SK-N-SH treated with all-trans-retinoic acid at 6 μM for 48 hours (cell line): ENCODE measurements around the gene DCST2.

ENCODE experiments used
- ATAC-seq: fragments of 200-7000 bp; cut with Tn5 transposase; 3 replicates; pipeline ENCODE4 v1.9.1; 2020; ENCODE audit warnings: mild to moderate bottlenecking, moderate library complexity
- ARNTL ChIP-seq: fragments of 450-650 bp; formaldehyde crosslinking; IDR thresholded peaks from 2 replicates; pipeline ENCODE4 v1.5.0; 2020; ENCODE audit warnings: low read depth, mild to moderate bottlenecking, moderate library complexity, borderline replicate concordance
- BACH2 ChIP-seq: fragments of 250-450 bp; sonication (Bioruptor Pico); IDR thresholded peaks from 2 replicates; pipeline ENCODE4 v1.9.0; 2021; ENCODE audit warnings: mild to moderate bottlenecking, borderline replicate concordance
- CSDC2 ChIP-seq: fragments of 250-450 bp; sonication (Bioruptor Pico); IDR thresholded peaks from 2 replicates; pipeline ENCODE4 v1.5.0; 2020; ENCODE audit warnings: mild to moderate bottlenecking, moderate library complexity
- ESRRG ChIP-seq: fragments of 250-450 bp; sonication (Bioruptor Pico); IDR thresholded peaks from 2 replicates; pipeline ENCODE4 v1.6.1; 2021; ENCODE audit warnings: mild to moderate bottlenecking
- RARB ChIP-seq: fragments of 250-450 bp; sonication (Bioruptor Pico); IDR thresholded peaks from 2 replicates; pipeline ENCODE4 v1.8.0; 2021; ENCODE audit warnings: mild to moderate bottlenecking, moderate library complexity
- SNAI2 ChIP-seq: fragments of 250-450 bp; sonication (Bioruptor Pico); IDR thresholded peaks from 2 replicates; pipeline ENCODE4 v1.5.0; 2020; ENCODE audit warnings: mild to moderate bottlenecking, moderate library complexity
- ZC3H10 ChIP-seq: fragments of 250-450 bp; sonication (Bioruptor Pico); IDR thresholded peaks from 2 replicates; pipeline ENCODE4 v1.5.1; 2021; ENCODE audit warnings: mild to moderate bottlenecking, moderate library complexity
- ZFP3 ChIP-seq: fragments of 250-450 bp; sonication (Bioruptor Pico); IDR thresholded peaks from 2 replicates; pipeline ENCODE4 v1.5.0; 2020; ENCODE audit warnings: mild to moderate bottlenecking, moderate library complexity
- ZFP30 ChIP-seq: fragments of 450-650 bp; formaldehyde crosslinking; IDR thresholded peaks from 2 replicates; pipeline ENCODE4 v1.5.0; 2022; ENCODE audit warnings: mild to moderate bottlenecking, moderate library complexity
- ZNF565 ChIP-seq: fragments of 450-650 bp; formaldehyde crosslinking; conservative IDR thresholded peaks from 2 replicates; pipeline ENCODE4 v1.5.0; 2020; ENCODE audit warnings: low read depth, mild to moderate bottlenecking, moderate library complexity
- ZNF8 ChIP-seq: fragments of 450-650 bp; formaldehyde crosslinking; IDR thresholded peaks from 2 replicates; pipeline ENCODE4 v1.5.0; 2020; ENCODE audit warnings: mild to moderate bottlenecking, moderate library complexity
- TF ChIP-seq, protein P1 (sequence below): fragments of 250-450 bp; sonication (Bioruptor Pico); IDR thresholded peaks from 2 replicates; pipeline ENCODE4 v1.8.0; 2020; ENCODE audit warnings: mild to moderate bottlenecking, moderate library complexity, borderline replicate concordance
- TF ChIP-seq, protein P2 (sequence below): fragments of 250-450 bp; sonication (Bioruptor Pico); IDR thresholded peaks from 2 replicates; pipeline ENCODE4 v1.5.0; 2020; ENCODE audit warnings: mild to moderate bottlenecking, moderate library complexity
- TF ChIP-seq, protein P3 (sequence below): fragments of 250-450 bp; sonication (Bioruptor Pico); IDR thresholded peaks from 2 replicates; pipeline ENCODE4 v1.8.0; 2021; ENCODE audit warnings: low read depth, mild to moderate bottlenecking, moderate library complexity, borderline replicate concordance
- TF ChIP-seq, protein P4 (sequence below): fragments of 250-450 bp; sonication (Bioruptor Pico); IDR thresholded peaks from 2 replicates; pipeline ENCODE4 v1.5.1; 2020; ENCODE audit warnings: low read depth, mild to moderate bottlenecking, moderate library complexity

The DCST2 gene

DNA sequence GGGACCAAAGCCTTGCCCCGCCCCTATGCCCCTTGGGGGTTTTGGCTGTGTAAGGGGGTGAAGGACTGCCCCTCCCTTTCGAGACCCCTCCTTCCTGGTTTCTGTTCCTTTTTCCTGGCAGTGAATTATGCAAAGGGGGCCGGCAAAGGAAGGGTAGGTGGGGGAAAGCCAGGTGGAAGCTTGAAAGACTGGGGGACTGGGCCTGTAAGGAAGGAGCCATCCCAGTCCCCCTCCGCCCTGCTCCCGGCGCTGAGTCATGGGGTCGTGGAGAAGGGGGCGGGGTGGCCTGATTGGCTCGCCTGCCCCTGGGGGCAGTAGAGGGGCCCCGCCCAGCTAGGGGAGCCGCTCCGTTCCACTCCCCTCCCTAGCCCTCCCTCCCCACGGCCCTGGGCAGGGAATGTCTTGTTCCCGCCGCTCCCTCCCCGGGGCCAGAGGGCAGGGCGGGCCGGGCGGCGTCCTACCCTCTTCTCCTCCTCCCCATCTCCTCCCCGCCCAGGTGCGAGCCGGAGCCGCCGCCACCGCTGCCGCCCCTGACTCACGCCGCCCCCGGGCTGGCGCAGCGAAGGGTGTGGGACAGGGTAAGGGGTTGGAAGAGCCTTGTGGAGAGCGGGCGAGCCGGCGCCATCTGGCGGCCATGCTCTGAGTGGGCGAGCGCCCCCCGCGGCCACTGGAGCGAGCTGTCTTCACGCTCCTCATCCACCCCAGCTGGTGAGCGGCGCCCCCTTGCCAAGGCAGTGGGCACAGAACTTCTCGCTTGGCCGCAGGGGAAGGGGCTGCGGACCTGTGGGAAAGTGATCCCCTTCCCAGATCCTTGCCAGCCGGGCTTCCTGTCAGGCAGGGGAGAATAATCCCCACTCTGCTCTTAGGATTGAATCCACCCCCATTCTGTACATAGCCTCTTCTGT, 16.3 kb downstream of the DCST2 start:
- ATAC-seq = peak; percentile 97
- no peak for TF ChIP-seq ESRRG (CRISPR knock-in tag)
- no peak for TF ChIP-seq ZNF565 (CRISPR knock-in tag)
- no peak for TF ChIP-seq ZFP3 (CRISPR knock-in tag)
- TF ChIP-seq, protein P1, sequence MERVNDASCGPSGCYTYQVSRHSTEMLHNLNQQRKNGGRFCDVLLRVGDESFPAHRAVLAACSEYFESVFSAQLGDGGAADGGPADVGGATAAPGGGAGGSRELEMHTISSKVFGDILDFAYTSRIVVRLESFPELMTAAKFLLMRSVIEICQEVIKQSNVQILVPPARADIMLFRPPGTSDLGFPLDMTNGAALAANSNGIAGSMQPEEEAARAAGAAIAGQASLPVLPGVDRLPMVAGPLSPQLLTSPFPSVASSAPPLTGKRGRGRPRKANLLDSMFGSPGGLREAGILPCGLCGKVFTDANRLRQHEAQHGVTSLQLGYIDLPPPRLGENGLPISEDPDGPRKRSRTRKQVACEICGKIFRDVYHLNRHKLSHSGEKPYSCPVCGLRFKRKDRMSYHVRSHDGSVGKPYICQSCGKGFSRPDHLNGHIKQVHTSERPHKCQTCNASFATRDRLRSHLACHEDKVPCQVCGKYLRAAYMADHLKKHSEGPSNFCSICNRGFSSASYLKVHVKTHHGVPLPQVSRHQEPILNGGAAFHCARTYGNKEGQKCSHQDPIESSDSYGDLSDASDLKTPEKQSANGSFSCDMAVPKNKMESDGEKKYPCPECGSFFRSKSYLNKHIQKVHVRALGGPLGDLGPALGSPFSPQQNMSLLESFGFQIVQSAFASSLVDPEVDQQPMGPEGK (CRISPR knock-in tag) = peak; percentile 44; the same call in 1 of the 2 replicates
- TF ChIP-seq ZNF8 = no peak
- TF ChIP-seq BACH2 (CRISPR knock-in tag) = no peak
- TF ChIP-seq, protein P2, sequence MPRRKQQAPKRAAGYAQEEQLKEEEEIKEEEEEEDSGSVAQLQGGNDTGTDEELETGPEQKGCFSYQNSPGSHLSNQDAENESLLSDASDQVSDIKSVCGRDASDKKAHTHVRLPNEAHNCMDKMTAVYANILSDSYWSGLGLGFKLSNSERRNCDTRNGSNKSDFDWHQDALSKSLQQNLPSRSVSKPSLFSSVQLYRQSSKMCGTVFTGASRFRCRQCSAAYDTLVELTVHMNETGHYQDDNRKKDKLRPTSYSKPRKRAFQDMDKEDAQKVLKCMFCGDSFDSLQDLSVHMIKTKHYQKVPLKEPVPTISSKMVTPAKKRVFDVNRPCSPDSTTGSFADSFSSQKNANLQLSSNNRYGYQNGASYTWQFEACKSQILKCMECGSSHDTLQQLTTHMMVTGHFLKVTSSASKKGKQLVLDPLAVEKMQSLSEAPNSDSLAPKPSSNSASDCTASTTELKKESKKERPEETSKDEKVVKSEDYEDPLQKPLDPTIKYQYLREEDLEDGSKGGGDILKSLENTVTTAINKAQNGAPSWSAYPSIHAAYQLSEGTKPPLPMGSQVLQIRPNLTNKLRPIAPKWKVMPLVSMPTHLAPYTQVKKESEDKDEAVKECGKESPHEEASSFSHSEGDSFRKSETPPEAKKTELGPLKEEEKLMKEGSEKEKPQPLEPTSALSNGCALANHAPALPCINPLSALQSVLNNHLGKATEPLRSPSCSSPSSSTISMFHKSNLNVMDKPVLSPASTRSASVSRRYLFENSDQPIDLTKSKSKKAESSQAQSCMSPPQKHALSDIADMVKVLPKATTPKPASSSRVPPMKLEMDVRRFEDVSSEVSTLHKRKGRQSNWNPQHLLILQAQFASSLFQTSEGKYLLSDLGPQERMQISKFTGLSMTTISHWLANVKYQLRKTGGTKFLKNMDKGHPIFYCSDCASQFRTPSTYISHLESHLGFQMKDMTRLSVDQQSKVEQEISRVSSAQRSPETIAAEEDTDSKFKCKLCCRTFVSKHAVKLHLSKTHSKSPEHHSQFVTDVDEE = no peak
- TF ChIP-seq ZC3H10 (CRISPR knock-in tag) = no peak
- no peak for TF ChIP-seq ARNTL (CRISPR knock-in tag)

DNA sequence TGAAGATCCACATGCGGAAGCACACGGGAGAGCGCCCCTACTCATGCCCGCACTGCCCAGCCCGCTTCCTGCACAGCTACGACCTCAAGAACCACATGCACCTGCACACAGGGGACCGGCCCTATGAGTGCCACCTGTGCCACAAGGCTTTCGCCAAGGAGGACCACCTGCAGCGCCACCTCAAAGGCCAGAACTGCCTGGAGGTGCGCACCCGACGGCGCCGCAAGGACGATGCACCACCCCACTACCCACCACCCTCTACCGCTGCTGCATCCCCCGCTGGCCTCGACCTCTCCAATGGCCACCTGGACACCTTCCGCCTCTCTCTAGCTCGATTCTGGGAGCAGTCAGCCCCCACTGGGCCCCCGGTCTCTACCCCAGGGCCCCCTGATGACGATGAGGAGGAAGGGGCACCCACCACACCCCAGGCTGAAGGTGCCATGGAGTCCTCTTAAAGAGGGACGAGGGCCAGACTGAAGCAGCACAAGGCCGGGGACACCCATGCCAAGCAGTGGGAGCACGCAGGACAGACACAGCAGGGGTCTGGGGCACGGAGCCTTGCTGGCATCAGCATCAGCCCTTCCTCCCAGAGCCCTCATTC, 17.2 kb downstream of the DCST2 start:
- no peak for ATAC-seq

More for the DNA sequence above, 17.2 kb downstream of the DCST2 start:
- TF ChIP-seq SNAI2 (CRISPR knock-in tag) (no peak), ZC3H10 (CRISPR knock-in tag) (no peak), CSDC2 (CRISPR knock-in tag) (no peak), ZNF8 (no peak), RARB (no peak), ZFP30 (no peak)
- TF ChIP-seq, protein P2 = no peak
- TF ChIP-seq, protein P3, sequence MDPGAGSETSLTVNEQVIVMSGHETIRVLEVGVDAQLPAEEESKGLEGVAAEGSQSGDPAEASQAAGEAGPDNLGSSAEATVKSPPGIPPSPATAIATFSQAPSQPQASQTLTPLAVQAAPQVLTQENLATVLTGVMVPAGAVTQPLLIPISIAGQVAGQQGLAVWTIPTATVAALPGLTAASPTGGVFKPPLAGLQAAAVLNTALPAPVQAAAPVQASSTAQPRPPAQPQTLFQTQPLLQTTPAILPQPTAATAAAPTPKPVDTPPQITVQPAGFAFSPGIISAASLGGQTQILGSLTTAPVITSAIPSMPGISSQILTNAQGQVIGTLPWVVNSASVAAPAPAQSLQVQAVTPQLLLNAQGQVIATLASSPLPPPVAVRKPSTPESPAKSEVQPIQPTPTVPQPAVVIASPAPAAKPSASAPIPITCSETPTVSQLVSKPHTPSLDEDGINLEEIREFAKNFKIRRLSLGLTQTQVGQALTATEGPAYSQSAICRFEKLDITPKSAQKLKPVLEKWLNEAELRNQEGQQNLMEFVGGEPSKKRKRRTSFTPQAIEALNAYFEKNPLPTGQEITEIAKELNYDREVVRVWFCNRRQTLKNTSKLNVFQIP (CRISPR knock-in tag) = no peak
- TF ChIP-seq, protein P4, sequence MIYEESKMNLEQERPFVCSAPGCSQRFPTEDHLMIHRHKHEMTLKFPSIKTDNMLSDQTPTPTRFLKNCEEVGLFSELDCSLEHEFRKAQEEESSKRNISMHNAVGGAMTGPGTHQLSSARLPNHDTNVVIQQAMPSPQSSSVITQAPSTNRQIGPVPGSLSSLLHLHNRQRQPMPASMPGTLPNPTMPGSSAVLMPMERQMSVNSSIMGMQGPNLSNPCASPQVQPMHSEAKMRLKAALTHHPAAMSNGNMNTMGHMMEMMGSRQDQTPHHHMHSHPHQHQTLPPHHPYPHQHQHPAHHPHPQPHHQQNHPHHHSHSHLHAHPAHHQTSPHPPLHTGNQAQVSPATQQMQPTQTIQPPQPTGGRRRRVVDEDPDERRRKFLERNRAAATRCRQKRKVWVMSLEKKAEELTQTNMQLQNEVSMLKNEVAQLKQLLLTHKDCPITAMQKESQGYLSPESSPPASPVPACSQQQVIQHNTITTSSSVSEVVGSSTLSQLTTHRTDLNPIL (CRISPR knock-in tag) = no peak
- TF ChIP-seq, all 23 proteins: peak for 0
